HEK293 (cell line): Measurements from ENCODE around the gene CDH26.

Source experiments
- CTCF ChIP-seq: fragments of 450-650 bp; formaldehyde crosslinking; IDR thresholded peaks from 2 replicates; pipeline ENCODE4 v1.5.1; 2016; ENCODE audit warnings: missing biosample characterization, missing genetic modification characterization
- SALL2 ChIP-seq: fragments of 450-650 bp; formaldehyde crosslinking; IDR thresholded peaks from 2 replicates; pipeline ENCODE4 v1.5.0; 2017; ENCODE audit warnings: missing biosample characterization, mild to moderate bottlenecking, missing genetic modification characterization, borderline replicate concordance
- YY1 ChIP-seq: fragments of 450-650 bp; formaldehyde crosslinking; IDR thresholded peaks from 2 replicates; pipeline ENCODE4 v1.5.1; 2018; ENCODE audit warnings: missing biosample characterization, missing genetic modification characterization
- ZNF146 ChIP-seq: fragments of 450-650 bp; formaldehyde crosslinking; IDR thresholded peaks from 2 replicates; pipeline ENCODE4 v1.5.1; 2016; ENCODE audit warnings: missing biosample characterization, missing genetic modification characterization
- ZNF148 ChIP-seq: fragments of 450-650 bp; formaldehyde crosslinking; IDR thresholded peaks from 2 replicates; pipeline ENCODE4 v1.5.0; 2017; ENCODE audit warnings: missing biosample characterization, missing genetic modification characterization, borderline replicate concordance
- ZNF274 ChIP-seq, 2 experiments: fragments of 200-500 bp in 1 of 2; fragments of 450-650 bp in 1 of 2; sonication (Bioruptor generic) in 1 of 2; formaldehyde crosslinking in 1 of 2; IDR thresholded peaks; 2 replicates each; pipeline versions ENCODE4 v1.5.1 to v1.6.1; 2014 to 2016; ENCODE audit warnings: borderline replicate concordance in 1 of 2, inconsistent platforms in 1 of 2, low read length in 1 of 2, missing biosample characterization in 1 of 2, missing genetic modification characterization in 1 of 2
- ZNF513 ChIP-seq: fragments of 450-650 bp; IDR thresholded peaks from 2 replicates; pipeline ENCODE4 v1.5.1; 2018; ENCODE audit warnings: missing biosample characterization, missing genetic modification characterization
- ZNF639 ChIP-seq: fragments of 450-650 bp; formaldehyde crosslinking; IDR thresholded peaks from 2 replicates; pipeline ENCODE4 v1.5.1; 2016; ENCODE audit warnings: missing biosample characterization, missing genetic modification characterization

- TF ChIP-seq ZNF639 (no peak), CTCF (tag by site-specific recombination) (no peak), ZNF274 (IDR thresholded peaks at IDR 0.05; ENCODE audit: low read length) (no peak), ZNF274 (tag by site-specific recombination; IDR thresholded peaks at IDR 0.05; ENCODE audit: borderline replicate concordance) (no peak), YY1 (tag by site-specific recombination) (no peak), ZNF148 (tag by site-specific recombination) (no peak), ZNF513 (tag by site-specific recombination) (no peak), SALL2 (tag by site-specific recombination) (no peak), ZNF146 (tag by site-specific recombination) (no peak)
These were observed 87.8 kb downstream of the CDH26 start for GRCh38 chr20:60046011-60046413.
